Measurements from ENCODE around the gene FTCDNL1.

FTCDNL1 gene

DNA sequence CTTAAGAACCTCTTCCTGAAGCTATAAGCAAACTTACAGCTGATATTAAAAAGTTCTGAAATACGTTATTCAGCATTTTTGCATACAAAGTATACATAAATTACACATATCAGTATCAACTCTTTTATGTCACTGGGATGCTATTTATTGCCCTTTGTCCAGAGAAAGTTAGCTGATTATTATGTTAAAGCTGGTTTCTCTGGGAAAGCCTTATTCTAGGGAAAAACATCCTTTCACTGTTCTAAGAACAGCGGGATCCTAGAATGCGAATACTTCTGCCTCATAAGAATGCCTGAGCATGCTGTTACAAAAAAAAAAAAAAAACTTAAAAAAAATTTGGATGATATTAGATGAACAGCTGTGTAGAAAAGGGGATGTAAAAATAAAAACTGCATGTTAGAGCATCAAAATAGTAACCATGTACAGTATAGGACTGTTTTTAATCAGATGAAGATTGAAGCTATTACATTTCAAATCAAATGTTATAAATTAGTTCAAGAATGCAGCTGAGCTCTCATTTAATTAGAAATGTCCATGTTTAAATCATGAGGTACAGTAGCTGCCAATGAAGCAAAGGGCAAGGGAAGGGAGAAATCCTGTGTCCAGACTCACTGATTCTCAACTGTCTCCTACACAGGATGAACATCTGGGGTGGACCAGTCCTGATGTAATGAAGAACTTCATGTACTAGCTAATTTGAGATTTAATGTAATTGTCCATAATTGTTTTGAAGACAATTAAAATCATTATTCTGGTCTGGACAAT lies 8.2 kb downstream of the FTCDNL1 start:
- no peak for DNase-seq (ENCODE audit: low read depth)

DNA sequence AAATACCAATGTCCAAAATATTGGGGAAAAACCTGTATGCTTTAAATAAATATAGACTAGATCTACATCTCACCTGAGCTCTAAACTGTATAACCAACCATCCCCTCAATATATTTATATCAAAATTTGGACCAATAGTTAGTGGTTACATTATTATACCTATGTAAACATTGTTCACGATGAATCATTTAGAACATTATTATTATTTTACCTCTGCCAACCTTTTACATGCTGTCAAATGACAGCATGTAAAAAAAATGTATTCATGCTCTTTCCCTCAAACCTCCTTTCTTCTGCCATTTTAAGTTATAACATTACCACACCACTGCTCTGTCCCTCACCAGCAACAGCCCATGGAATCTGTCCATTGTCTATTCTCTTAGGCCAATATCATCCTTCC lies 9.6 kb downstream of the FTCDNL1 start:
- no peak for DNase-seq (ENCODE audit: low read depth)

DNA sequence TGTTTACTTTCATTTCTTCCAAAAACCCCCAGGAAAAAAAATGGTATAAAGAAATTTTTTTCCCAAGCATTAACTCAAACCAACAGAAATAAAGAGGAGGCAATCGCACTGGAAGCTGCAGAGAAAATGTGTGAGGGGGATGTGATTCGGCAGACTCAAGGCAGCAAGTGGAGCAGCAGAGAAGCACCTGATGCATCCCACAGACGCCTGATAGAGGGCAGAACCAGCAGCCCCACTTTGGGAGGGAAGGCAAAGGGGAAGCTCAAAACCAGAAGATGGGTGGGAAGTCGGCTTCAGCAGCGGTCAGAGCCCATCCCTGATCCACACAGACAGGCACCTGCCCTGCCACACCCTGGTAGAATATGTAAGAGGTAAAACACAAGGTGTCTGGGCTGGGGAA lies 12.6 kb downstream of the FTCDNL1 start:
- DNase-seq (ENCODE audit: low read depth) = no peak

DNA sequence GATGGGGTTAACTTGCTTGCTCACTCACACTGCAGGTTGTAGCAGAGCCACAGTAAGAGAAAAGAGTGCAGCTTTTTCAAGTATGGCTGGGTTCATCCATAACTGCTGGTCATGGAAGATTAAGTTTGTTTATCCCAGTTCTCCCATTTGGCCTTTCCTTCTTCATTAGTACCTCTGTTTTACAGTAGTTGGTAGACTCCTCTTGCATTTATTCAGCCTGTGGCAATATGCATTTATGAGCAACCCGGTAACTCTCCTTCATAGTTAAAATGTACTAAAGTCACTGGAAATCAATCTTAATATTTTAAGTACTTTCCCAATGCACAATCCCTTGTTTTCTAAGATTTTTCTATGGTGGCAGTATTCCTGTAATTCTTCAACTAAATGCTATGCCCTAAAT lies 14.0 kb downstream of the FTCDNL1 start:
- no peak for DNase-seq (ENCODE audit: low read depth)

DNA sequence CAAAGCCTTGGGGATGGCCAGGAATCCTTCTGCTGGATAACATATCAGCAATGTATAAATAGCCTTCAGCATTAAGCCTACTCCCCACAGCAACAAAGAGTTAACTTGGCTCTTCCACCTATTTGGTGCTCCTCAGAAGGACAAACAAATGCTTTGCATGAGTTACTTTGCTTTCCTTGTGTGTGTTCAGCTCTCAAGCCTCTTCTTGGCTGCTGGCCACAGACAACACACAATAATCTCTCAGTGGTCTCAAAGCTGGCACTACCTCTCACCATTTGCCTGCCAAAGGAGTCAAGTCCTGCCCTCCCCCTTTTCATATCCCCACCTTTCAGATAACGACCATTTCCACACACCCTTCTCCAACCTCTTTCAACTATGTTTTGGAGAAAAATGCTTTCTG lies 17.5 kb downstream of the FTCDNL1 start:
- DNase-seq (ENCODE audit: low read depth) = no peak

DNA sequence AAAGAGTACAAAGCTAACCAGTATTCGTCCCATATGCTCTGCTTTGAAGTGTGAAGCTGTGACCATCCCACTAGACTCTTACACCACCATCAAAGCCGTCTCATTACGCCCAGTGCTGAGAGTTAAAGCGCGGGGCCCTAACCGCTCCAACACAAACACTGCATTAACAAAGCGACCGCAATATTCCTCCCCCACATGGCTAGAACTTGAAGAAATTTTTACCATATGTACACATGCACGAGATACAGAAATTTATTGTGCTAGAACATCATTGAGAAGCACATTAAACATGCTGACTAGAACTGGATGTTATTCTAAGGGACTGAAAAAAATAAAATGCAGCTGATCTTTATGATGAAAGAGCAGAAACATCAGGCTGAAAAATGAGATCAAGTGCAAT lies 20.5 kb downstream of the FTCDNL1 start:
- DNase-seq (ENCODE audit: low read depth) = no peak

DNA sequence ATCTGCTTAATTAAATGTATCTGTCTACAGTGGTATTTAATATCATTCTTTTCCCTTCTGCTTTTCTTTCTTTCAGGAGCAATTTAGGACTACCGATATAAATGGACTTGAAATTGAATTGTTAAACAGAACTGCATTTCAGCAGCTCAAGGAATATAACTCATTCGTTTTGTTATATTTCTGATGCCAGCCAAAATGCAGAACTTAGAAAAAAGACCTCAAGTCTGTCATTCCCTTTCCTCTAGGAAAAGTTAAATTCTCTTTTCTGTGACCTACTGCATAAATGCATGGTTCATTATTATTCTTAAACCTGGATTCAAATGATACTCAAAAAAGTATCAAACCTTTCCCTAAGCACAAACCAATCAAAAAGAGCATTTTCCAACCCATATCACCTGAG lies 21.4 kb downstream of the FTCDNL1 start:
- DNase-seq (ENCODE audit: low read depth) = no peak

DNA sequence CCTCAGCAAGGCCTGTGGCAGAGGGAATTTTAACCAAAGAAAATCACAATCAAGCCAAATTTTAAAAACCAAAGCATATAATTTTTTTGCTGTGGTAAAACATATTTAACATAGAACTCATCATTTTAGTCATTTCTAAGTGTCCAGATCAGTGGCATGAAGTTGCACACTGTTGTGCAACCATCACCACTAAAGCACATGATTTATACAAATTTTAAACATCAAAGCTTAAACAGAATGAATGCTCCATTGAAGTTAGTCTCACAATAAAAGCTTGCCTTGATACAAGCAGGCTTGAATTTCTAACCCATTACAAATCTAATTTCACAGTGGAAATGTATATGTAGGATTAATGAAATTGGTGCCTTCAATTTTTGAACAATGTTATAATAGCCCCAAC lies 31.2 kb downstream of the FTCDNL1 start:
- no peak for DNase-seq (ENCODE audit: low read depth)

DNA sequence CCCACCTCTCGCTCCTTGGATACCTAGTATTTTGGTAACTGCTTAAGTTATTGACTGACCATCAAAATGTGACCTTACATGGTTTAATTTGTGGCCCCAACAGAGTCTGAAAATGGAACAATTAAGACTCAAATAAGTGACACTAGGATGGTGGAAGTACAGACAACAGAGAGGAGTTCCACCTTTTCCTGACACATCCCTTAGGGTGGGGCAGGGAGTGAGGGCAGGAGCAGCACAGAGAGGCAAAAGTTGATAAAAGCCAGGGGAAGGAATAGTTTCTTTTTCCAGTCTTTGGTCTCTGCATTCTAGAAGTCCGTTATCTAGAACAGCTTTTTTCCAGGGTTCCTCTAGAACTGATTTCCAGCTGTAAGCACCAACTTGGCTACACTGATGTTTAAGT lies 32.2 kb downstream of the FTCDNL1 start:
- no peak for DNase-seq (ENCODE audit: low read depth)

DNA sequence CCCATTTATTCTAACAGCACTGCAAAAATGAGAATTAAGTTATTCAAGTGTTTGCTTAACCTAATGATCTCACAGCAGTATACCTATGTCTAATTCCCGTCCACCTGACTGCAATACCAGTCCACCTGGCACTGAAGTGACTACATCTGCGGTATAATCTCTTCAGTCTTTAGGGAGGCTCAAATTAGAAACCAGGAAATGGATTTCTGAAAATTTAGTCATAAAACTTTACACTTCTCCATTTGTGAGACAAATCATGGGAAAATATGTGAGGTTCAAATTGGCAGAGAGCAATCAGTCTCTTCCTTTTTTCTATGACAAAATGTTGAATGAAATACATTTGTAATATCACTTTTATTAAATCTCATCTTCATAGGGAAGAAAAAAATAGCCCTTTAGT lies 33.0 kb downstream of the FTCDNL1 start:
- no peak for DNase-seq (ENCODE audit: low read depth)

DNA sequence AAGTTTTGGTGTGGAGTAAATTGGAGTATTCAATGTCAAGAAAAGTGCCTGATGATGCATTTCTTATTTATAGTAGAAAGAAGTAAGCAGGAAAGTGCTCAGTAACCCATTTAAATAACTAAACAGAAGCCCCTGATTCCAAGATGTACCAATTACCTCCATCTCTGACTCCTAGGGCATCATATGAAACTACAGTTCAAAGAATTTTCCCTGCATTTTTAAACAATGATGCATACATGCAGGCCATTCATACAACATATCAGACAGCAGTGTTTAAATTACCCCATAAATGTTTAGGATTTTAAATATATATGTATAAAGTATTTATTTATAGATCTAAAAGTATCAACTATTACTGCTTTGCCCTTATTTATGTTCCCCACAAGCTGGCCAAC lies 36.2 kb downstream of the FTCDNL1 start:
- DNase-seq (ENCODE audit: low read depth) = no peak

DNA sequence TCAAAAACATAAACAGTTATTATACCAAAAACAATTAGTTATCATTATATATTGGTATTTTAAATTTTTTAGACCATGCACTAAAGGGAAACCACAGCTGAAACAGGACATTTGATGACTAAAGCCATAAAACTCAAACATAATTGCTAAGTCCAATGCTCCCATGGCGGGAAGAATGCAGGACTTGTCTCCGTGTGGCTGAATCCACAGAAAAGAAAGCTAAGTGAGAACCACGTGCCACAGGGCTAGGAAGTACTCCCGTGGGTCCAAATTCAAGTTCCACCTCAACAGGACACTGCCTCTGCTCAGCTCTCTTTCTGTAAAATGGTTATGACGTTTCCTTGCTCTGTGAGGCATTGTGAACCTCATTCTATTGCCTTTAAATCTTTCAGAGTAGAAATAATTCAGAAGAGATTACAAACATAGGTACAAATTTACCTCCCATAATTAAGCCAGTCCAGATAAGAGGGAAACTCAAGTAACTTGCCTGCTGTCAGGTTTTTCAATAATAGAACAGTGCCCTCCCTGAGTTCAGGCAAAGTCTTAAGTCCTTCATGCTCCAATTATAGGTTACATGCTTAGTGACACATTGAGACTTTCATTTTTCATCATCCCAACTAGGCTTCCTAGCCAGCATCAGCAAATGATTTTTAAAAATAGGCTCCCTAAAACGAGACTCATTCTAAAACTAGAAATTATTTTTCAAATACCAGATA lies 36.7 kb downstream of the FTCDNL1 start:
- no peak for DNase-seq (ENCODE audit: low read depth)

DNA sequence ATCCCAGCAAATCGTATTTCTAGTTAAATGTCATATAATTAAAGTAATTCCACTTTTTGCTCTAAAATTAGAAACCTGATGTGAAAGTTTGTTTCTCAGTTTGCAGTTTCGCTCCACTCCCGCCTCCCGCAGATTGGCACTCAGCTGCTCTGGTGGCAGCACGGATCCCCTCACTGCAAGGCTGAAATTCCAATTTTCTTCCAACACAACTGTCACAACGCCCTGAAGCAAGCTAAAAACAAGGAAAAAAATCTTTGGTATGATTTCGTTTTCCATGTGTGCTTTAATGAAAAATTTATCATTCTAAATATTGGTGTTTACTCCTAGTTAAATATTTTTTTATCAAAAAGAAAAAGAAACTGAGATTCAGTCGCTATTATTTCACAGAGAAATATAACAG lies 38.5 kb downstream of the FTCDNL1 start:
- no peak for DNase-seq (ENCODE audit: low read depth)

DNA sequence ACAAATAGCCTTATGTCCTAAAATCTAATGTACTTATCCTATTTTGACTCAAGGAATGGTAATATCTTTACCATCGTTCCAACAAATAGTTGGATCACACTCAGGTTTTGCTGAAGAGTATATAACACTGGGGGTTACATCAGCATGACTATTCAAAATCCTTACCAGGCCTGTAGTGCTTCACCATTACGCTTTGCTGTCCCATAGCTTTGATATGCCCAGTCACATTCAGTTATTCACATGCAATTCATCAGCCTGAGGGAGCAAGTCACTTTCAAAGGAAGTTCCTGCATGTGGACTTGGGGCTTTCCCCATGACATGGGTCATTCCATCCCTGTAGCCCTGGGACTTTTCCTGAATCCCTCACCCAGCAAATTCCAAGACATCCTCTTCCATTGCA lies 39.6 kb downstream of the FTCDNL1 start:
- no peak for DNase-seq (ENCODE audit: low read depth)

DNA sequence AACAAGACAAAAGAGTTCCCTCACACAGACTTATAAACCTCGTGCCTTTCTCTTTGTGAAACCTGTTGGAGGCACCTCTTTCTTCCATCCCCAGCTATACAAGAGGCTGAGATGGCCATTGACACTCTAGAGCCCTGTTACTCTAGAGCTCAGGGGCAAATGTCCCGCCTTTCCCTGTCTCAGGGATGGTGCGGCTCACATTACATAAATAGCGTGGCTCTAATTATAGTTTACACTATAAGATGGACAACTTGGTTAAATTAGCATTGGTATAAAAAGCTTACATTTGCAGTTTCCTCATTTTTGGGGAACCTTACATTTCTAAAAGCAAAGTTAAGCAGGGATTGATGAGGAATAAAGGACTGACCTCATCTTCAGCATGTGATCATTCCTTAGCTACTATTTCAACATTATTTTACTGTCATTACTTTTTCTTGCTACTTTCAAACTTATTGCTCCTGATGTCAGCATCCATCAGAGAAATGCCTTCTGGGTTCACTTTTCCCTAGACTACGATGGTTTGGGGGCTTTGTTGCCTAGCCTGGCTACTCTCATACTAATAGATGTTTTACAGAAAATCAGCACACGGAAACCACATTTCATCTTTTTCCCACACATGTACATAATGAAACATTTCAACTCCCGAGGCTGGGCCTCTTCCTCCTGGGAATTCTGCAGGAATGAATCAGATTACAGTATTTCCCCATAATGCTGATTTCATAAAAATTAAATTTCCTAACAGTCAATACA lies 40.4 kb downstream of the FTCDNL1 start:
- no peak for DNase-seq (ENCODE audit: low read depth)

DNA sequence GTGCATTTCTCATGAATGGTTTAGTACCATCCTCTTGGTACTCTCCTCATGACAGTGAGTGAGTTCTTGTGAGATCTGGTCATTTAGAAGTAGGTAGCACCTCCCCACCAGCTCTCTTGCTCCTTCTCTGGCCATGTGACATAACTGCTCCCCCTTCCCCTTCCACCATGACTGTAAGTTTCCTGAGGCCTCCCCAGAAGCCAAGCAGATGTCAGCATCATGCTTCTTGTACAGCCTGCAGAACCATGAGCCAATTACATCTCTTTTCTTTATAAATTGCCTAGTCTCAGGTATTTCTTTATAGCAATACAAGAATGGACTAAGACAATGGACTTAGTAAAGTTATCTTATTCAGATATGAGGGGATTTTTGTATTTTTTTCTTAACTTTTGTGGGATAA lies 43.0 kb downstream of the FTCDNL1 start:
- DNase-seq (ENCODE audit: low read depth) = no peak

DNA sequence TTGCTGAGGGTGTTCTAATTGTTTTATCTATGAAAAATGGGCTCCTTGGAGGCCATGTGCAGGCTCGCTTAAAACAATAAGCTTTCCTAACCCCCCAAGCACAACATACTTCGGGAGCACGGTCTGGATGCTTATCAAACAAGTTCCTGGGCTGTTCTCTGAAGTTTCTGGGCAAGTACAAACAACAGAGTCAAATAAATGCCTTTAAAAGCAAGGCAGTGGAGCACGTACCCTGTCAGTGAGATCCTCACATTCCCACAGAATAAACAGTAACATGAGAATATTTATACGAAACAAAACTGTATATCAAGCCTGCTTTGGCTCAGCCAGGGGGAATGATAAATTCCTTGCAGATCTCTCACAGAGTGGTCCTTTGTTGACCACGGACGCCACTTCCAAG lies 44.8 kb downstream of the FTCDNL1 start:
- DNase-seq (ENCODE audit: low read depth) = no peak

DNA sequence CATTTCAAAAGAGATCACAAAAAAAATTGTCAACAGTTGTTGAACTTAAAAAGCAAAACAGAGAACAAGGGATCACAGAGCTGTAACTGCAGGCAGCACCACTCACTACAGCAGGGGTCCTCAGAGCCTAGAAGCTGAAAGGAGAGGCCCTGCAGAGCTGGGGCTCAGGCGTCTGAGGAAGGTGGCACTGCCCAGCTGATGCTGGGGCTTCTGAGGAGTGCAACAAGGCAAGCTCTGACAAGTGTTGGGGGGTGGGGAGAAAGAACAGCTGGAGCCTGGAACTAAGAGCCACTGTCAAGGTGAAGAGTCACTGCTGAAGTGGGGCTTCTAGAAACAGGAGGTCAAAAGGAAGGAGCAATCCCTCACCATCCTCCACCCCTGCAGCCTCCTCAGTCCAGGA lies 46.2 kb downstream of the FTCDNL1 start:
- DNase-seq (ENCODE audit: low read depth) = no peak

DNA sequence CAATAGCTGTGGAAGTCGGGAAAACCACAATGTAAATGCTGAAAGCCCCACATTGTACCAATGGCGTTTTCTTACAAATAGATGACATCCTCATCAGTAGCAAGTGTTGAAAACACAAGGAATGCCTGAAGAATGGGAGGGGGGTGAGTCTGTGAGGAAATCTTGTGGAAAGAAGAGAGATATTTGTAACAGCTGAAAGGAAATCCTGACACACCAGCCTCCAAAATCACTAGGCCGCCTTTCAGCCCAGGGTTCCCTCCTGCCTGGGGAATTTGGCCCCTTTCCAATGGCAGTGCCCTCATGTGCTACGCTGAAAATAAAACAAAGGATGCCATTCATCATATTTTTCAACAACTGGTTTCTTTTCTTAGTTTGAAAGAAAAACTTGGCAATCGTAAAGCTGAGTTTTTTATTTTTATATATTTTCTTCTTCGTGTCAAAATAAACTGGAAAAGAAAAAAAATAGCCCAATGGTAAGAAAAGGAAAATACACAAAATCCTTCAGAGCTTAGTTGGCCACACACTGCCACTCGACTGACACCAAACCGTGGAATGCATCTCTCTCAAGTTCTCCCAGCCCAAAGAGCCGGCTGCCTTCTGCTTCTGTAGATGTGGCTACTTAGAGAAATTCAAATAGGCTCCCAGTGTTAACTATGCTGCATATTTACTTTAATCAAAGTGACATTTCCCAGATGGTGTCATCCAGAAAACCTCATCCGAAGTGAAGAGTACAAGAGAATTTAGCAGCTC lies 52.0 kb downstream of the FTCDNL1 start:
- DNase-seq (ENCODE audit: low read depth) = no peak

DNA sequence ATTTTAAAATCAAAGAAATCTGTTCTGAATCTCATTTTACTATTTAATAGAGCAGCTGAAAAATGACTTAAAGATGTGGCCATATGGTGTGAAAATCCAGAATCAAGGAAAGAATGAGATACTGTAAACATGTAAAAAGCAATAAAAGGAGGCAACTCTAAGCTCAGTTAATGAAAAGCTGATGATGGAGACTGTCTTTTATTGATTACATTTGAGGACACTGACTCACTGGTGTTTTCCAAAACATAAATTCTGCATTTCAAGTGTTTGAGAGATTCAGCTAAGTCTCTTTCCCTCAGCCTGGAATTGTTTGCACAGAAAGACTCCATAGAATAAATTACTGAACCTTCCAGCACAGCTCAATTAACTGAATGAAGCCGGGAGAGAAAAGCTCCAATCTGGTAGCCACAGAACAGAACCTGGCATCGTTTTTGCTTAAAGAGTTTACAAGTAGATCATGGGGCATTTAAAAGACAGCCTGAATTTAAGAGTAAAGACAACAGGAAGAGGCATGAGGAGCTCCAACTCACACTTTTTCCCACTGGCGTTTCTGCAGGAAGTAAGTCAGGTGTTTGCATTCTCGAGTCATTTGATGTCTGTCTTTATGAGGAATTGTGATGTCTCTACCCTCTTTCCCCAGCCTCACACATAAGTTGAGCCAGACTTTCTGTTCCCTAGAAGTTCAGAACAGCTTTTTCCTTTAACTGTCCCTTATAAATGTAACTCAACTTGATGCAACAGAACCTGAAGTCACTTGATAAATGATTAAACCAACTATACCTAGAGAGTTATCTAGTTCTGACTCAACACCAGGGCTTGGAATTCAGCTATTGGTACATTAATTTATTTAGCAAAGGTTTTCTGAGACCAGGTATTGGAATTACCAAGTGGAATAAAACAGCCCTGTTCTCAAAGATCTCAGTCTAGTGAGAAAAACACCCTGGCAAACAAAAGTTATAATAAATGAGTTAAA lies 53.3 kb downstream of the FTCDNL1 start:
- DNase-seq (ENCODE audit: low read depth) = no peak

DNA sequence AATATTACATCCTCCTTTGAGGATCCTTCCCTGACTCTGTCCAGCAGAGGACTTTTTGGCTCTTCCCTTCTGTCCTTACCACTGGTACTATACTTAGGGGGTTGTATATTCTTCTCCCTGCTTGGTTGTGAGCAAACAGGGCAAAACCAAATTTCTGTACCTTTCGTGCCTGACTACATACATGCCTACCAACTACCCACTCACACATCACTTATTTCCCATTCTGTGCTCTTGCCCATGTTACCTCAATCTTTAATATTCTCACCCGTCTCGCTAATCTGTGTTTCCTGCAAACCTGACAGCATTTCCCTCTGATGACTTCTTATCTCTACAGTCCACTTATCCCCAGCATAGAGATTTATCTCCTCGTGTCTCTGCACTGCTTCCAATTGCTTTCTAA lies 58.6 kb downstream of the FTCDNL1 start:
- DNase-seq (ENCODE audit: low read depth) = no peak

All from stimulated activated CD4-positive, alpha-beta T cell treated with anti-CD3 and anti-CD28 coated beads, Interleukin-2, amount 100 ng/mL, for 4 hours (primary cell).